CD8-positive, alpha-beta memory T cell (primary cell): ENCODE measurements around the gene OTOP2. TPM values are rescaled to one million over a fixed set of nuclear protein-coding genes. Genes with fewer than 3 reads are reported as not detected.
A peak's percentile ranks its signal among the peaks of the same experiment; 100 is the strongest.

ENCODE experiments used
- CTCF ChIA-PET: fragments of 350-600 bp; sonication (Branson Sonifier 250); formaldehyde crosslinking; loops from one replicate; lab custom pipeline; 2021; ENCODE audit warnings: antibody characterized with exemption; lab: Charles Lee
- POLR2A ChIA-PET: fragments of 350-600 bp; sonication (Branson Sonifier 250); formaldehyde crosslinking; loops from one replicate; lab custom pipeline; 2021; ENCODE audit warnings: antibody characterized with exemption; lab: Charles Lee
- DNase-seq, 5 donors: peaks; one replicate each; pipeline versions ENCODE4 v3.0.0 to v3.0.0-alpha.2; 2020 to 2022; ENCODE audit warnings: mixed read lengths in 1 of 5
- H3K27ac ChIP-seq: one replicate; pipeline ENCODE4 v1.7.0; 2013; ENCODE audit warnings: low read depth, mild to moderate bottlenecking, low read length, moderate library complexity
- H3K27me3 ChIP-seq: 2 replicates; pipeline ENCODE4 v1.7.0; 2013; ENCODE audit warnings: low read length, mild to moderate bottlenecking; ENCODE audit not compliant: insufficient read depth, poor library complexity, severe bottlenecking
- H3K36me3 ChIP-seq: 2 replicates; pipeline ENCODE4 v1.7.0; 2013; ENCODE audit warnings: mild to moderate bottlenecking, low read length, moderate library complexity; ENCODE audit not compliant: insufficient read depth
- H3K4me1 ChIP-seq: 2 replicates; pipeline ENCODE4 v1.7.0; 2013; ENCODE audit warnings: mild to moderate bottlenecking, low read length, moderate library complexity; ENCODE audit not compliant: insufficient read depth
- H3K4me3 ChIP-seq: 2 replicates; pipeline ENCODE4 v1.7.0; 2013; ENCODE audit warnings: mild to moderate bottlenecking, low read length
- H3K9me3 ChIP-seq: 2 replicates; pipeline ENCODE4 v1.7.0; 2013; ENCODE audit warnings: mild to moderate bottlenecking, low read length
- H3K27ac Mint-ChIP-seq, 8 donors: one replicate each; pipeline ENCODE4 v1.8.0; 2020 to 2021; ENCODE audit warnings: mixed read lengths in 8 of 8, mild to moderate bottlenecking in 6 of 8, inconsistent platforms in 3 of 8, moderate library complexity in 3 of 8
- H3K27me3 Mint-ChIP-seq, 2 donors: one replicate each; pipeline ENCODE4 v1.8.0; 2020 to 2021; ENCODE audit warnings: mixed read lengths in 2 of 2, mild to moderate bottlenecking in 1 of 2, moderate library complexity in 1 of 2
- H3K36me3 Mint-ChIP-seq, 3 donors: one replicate each; pipeline ENCODE4 v1.8.0; 2020 to 2021; ENCODE audit warnings: mixed read lengths in 3 of 3, inconsistent platforms in 1 of 3, mild to moderate bottlenecking in 1 of 3
- H3K4me1 Mint-ChIP-seq, 3 donors: one replicate each; pipeline ENCODE4 v1.8.0; 2020 to 2021; ENCODE audit warnings: mixed read lengths in 3 of 3, inconsistent platforms in 1 of 3, mild to moderate bottlenecking in 1 of 3
- H3K4me3 Mint-ChIP-seq, 7 donors: one replicate each; pipeline ENCODE4 v1.8.0; 2020 to 2021; ENCODE audit warnings: mixed read lengths in 7 of 7, mild to moderate bottlenecking in 6 of 7, moderate library complexity in 4 of 7, inconsistent platforms in 2 of 7
- H3K9me3 Mint-ChIP-seq, 5 donors: one replicate each; pipeline ENCODE4 v1.8.0; 2020 to 2022; ENCODE audit warnings: mixed read lengths in 5 of 5, mild to moderate bottlenecking in 3 of 5, moderate library complexity in 2 of 5, inconsistent platforms in 1 of 5
- polyA plus RNA-seq: library from polyadenylated mRNA; unstranded; fragments of 300-500 nt; fragmentation: Illumina TruSeq; gene quantifications from one replicate; pipeline ENCODE4 v1.2.3, GENCODE V29; 2021
- total RNA-seq, 2 experiments: library from RNA; stranded (reverse); gene quantifications; one replicate each; pipeline ENCODE4 v1.2.3, GENCODE V29; 2021

OTOP2 gene
- total and polyA plus RNA-seq, 3 experiments from 2014 or later = not detected

DNA sequence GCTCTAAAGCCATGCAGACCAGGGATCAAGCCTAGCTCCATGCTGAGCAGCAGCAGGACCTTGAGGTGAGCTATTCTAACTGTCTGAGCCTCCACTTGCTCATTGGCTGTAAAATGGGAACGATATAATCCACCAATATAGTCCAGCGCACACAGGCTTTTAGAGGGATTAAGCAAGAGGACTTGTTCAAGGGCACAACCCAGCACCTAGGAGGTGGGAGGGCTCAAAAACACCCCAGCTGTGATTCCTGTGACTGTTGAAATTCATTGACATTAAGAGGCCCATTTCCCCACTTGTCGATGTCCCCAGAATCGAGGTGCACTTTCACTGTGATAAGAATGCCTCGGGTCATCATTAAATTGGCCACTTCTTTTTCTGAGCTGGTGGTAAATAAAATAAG lies 5.2 kb upstream of the OTOP2 start:
- no peak overlapping the region for H3K4me3 ChIP-seq
- Mint-ChIP-seq H3K27me3 (peaks cover 22 to 49% of the 10 kb centered on the region in 2 donors), H3K27ac (peak overlapping the region in 1 of 8 donors; percentile 24), H3K9me3 (no peaks in the 10 kb centered on the region), H3K36me3 (no peaks in the 10 kb centered on the region), H3K4me3 (no peak overlapping the region), H3K4me1 (peaks cover 0 to 16% (median 1%) of the 10 kb centered on the region in 3 donors)
- no peaks in the 10 kb centered on the region for H3K9me3 ChIP-seq
- H3K27ac ChIP-seq = no peak overlapping the region
- DNase-seq = no peak
- H3K27me3 ChIP-seq = peaks cover 15% of the 10 kb centered on the region
- ChIA-PET POLR2A (no interaction called here), CTCF (interaction anchor here (3.5 kb wide), 1 partner anchor 39 kb away, joined by 14 read pairs; no protein-coding TSS in a partner anchor)
- H3K4me1 ChIP-seq = peaks cover 2% of the 10 kb centered on the region
- H3K36me3 ChIP-seq = no peaks in the 10 kb centered on the region

DNA sequence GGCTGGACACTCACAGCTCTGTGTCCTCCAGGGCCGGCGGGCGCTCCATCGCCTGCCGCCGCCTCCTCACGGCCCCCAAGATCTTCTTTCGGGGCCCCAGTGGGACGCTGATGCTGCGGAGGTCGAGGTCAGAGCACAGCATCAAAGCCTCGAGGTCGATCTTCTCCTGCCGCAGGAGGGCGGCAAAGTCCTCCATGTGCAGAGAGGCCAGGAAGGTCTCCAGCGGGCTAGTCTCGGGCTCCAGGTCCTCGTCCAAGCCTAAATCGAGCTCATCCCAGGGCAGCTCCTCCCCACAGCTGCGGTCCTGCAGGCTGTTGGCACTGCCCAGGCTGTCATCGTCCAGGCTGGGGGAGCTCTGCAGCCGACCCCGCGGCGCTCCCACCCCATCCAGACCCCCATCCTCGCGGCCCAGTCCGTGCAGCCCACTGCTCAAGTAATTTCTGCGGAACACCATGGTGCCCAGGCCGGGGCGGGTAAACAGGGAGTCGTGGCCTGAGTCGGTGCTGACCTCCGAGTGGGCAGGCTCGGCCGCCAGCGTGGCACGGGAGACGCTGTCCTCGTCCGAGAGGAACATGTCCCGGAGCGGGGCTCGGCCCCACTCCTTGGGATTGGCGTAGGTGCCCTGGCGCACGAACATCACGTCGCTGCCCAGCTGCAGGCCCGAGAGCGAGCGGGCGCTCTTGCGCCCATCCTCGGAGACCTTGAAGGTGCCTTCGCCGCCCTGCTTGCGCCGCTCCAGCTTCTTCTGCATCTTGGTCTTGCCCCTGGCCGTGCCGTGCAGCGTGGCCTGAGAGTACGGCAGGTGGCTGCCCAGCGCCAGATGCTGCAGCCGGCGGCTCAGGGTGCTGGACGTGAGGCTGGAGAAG lies 4.4 kb upstream of the OTOP2 start:
- Histone ChIP-seq H3K9me3 (no peaks in the 10 kb centered on the region), H3K4me1 (peaks cover 9% of the 10 kb centered on the region), H3K27me3 (peaks cover 22% of the 10 kb centered on the region), H3K27ac (no peak overlapping the region), H3K36me3 (no peaks in the 10 kb centered on the region), H3K4me3 (no peak overlapping the region)
- Mint-ChIP-seq H3K4me3 (no peak overlapping the region), H3K36me3 (no peaks in the 10 kb centered on the region), H3K4me1 (peaks cover 0 to 24% (median 3%) of the 10 kb centered on the region in 3 donors), H3K9me3 (no peaks in the 10 kb centered on the region), H3K27me3 (peaks cover 22 to 55% of the 10 kb centered on the region in 2 donors), H3K27ac (no peak overlapping the region)
- ChIA-PET POLR2A (no interaction called here), CTCF (interaction anchor here (3.5 kb wide), 1 partner anchor 38 kb away, joined by 14 read pairs; no protein-coding TSS in a partner anchor)
- no peak for DNase-seq

DNA sequence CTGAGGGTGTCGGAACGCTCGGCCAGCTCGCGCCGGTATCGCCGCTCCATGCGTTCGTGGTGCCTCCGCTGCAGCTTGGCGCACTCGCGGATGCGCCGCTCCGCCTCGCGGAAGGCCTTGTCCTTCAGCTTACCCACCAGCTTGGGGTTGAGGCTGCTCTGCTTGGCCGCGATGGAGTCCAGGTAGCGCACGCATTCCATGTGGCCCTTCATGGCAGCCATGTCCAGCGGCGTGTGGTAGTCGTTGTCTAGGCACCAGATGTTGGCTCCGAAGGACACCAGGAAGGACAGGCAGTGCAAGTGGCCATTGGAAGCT lies 3.8 kb upstream of the OTOP2 start:
- H3K9me3 ChIP-seq = no peaks in the 10 kb centered on the region
- Mint-ChIP-seq H3K4me1 (peaks cover 0 to 27% (median 3%) of the 10 kb centered on the region in 3 donors), H3K27me3 (peaks cover 26 to 61% of the 10 kb centered on the region in 2 donors), H3K4me3 (no peak overlapping the region), H3K9me3 (no peaks in the 10 kb centered on the region), H3K27ac (no peak overlapping the region), H3K36me3 (no peaks in the 10 kb centered on the region)
- ChIA-PET POLR2A (no interaction called here), CTCF (interaction anchor here (3.5 kb wide), 1 partner anchor 38 kb away, joined by 14 read pairs; no protein-coding TSS in a partner anchor)
- no peak overlapping the region for H3K27ac ChIP-seq
- peaks cover 9% of the 10 kb centered on the region for H3K4me1 ChIP-seq
- no peak overlapping the region for H3K4me3 ChIP-seq
- peaks cover 28% of the 10 kb centered on the region for H3K27me3 ChIP-seq
- DNase-seq = no peak
- no peaks in the 10 kb centered on the region for H3K36me3 ChIP-seq

DNA sequence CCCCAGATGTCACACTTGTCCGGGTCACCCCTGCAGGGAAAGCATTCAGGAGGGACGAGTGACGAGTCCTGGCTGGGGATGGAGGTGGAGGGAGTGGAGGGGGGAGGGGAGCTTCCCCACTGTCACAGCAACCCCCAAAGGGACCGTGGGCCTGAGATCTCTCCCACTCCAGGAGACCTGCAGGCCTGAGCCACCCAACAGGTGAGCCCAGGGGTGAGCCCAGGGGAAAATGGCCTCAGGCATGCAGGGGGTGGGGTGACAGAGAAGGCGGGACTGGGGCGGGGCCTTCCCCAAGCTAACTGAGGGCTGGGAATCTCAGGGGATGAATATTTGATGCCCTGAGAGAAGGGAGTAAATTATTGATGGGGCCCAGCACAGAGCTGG lies 3.4 kb upstream of the OTOP2 start:
- Histone ChIP-seq H3K4me3 (no peak overlapping the region), H3K4me1 (peaks cover 9% of the 10 kb centered on the region), H3K27me3 (peaks cover 31% of the 10 kb centered on the region), H3K27ac (no peak overlapping the region), H3K36me3 (no peaks in the 10 kb centered on the region), H3K9me3 (no peaks in the 10 kb centered on the region)
- H3K4me3 Mint-ChIP-seq = no peak overlapping the region
- H3K27ac Mint-ChIP-seq = no peak overlapping the region
- peaks cover 0 to 27% (median 5%) of the 10 kb centered on the region in 3 donors for H3K4me1 Mint-ChIP-seq
- H3K36me3 Mint-ChIP-seq = no peaks in the 10 kb centered on the region
- no peak for DNase-seq
- POLR2A ChIA-PET = no interaction called here
- H3K27me3 Mint-ChIP-seq = peaks cover 30 to 64% of the 10 kb centered on the region in 2 donors
- CTCF ChIA-PET = interaction anchor here (3.5 kb wide), 1 partner anchor 38 kb away, joined by 14 read pairs; no protein-coding TSS in a partner anchor
- no peaks in the 10 kb centered on the region for H3K9me3 Mint-ChIP-seq

DNA sequence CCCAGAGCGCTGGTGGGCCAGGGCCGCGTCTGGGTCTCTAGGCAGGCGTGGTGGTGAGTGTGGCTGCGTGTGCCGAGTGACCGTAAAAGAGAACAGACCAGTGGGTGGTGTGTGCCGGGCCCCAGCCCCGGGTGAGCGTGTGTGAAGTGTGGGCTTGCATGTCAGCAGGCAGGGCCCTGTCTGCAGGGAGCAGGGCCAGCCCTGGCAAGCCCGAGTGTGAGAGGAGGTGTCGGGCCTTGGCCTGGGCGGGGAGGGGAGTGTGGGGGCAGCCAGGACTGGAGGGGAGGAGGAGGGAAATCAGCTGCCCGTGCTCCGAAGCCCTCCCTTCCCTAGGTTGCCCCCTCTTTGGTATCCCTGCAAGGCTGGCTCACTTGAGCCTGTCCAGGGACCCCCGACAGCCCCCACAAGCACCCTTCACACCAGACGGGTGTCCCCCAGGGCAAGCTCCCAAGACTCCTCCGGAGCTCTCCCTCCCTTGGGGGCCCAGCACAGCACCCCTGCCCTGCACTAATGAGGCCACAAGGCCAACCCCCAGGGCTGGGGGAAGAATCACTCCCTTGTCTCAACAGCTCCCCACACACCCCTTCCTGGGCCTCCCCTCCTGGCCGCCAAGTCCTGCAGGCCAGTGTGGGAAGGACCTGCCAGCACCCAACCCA lies 2.9 kb upstream of the OTOP2 start:
- Histone ChIP-seq H3K27ac (no peak overlapping the region), H3K9me3 (no peaks in the 10 kb centered on the region), H3K27me3 (peaks cover 33% of the 10 kb centered on the region), H3K36me3 (no peaks in the 10 kb centered on the region), H3K4me3 (no peak overlapping the region), H3K4me1 (peaks cover 9% of the 10 kb centered on the region)
- H3K4me3 Mint-ChIP-seq = no peak overlapping the region
- POLR2A ChIA-PET = no interaction called here
- no peaks in the 10 kb centered on the region for H3K9me3 Mint-ChIP-seq
- peaks cover 0 to 27% (median 5%) of the 10 kb centered on the region in 3 donors for H3K4me1 Mint-ChIP-seq
- H3K27me3 Mint-ChIP-seq = peaks cover 34 to 66% of the 10 kb centered on the region in 2 donors
- CTCF ChIA-PET = interaction anchor here (3.5 kb wide), 1 partner anchor 37 kb away, joined by 14 read pairs; no protein-coding TSS in a partner anchor
- no peak for DNase-seq
- no peaks in the 10 kb centered on the region for H3K36me3 Mint-ChIP-seq
- H3K27ac Mint-ChIP-seq = no peak overlapping the region

DNA sequence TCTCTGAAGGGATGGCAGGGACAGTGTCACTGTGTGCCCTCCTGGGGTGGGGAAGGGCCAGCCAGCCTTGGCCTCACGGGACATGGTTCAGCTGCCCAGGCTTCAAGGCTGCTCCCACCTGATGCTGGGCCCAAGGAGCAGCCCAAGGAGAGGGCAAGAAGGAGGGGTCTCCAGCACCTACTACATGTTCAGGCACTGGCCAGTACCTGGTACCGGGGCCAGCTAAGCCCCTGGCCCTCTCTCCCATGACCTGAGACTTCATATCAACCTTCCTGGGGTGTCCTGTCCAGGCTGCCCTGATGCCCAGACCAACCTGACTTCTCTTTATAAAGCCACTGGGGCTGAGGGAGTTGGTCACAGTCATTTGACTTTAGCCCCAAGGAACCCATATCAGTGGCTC lies 2.3 kb upstream of the OTOP2 start:
- Histone ChIP-seq H3K36me3 (no peaks in the 10 kb centered on the region), H3K27me3 (peaks cover 33% of the 10 kb centered on the region), H3K4me3 (no peak overlapping the region), H3K9me3 (no peaks in the 10 kb centered on the region), H3K4me1 (peaks cover 9% of the 10 kb centered on the region), H3K27ac (no peak overlapping the region)
- DNase-seq = no peak
- no peaks in the 10 kb centered on the region for H3K9me3 Mint-ChIP-seq
- ChIA-PET POLR2A (no interaction called here), CTCF (interaction anchor here (3.5 kb wide), 1 partner anchor 36 kb away, joined by 14 read pairs; no protein-coding TSS in a partner anchor)
- no peaks in the 10 kb centered on the region for H3K36me3 Mint-ChIP-seq
- peaks cover 35 to 68% of the 10 kb centered on the region in 2 donors for H3K27me3 Mint-ChIP-seq
- no peak overlapping the region for H3K27ac Mint-ChIP-seq
- no peak overlapping the region for H3K4me3 Mint-ChIP-seq
- peaks cover 0 to 27% (median 5%) of the 10 kb centered on the region in 3 donors for H3K4me1 Mint-ChIP-seq

DNA sequence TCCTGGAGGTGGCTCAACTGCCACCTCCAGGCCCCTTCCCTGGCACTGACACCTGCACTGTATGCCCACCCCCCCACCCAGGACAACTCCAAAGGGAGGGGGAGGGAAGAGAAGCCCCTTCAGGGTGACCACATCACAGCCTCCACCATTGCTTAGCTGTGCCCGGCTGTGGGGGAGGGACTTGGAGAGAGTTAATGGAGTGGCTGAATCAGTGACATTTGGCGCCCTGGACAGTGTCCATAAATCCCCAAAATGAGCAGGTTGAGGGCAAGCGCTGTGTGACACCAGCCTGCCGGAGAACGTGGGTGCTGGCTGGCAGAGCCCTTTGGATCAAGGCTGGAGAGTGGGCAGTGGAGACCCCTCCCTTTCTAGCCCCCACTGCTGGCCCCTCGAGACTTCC lies 1.9 kb upstream of the OTOP2 start:
- peaks cover 33% of the 10 kb centered on the region for H3K27me3 ChIP-seq
- no peaks in the 10 kb centered on the region for H3K36me3 ChIP-seq
- POLR2A ChIA-PET = no interaction called here
- Mint-ChIP-seq H3K4me3 (peak overlapping the region in 4 of 7 donors; percentile 7 to 81 (median 58)), H3K9me3 (no peaks in the 10 kb centered on the region), H3K36me3 (no peaks in the 10 kb centered on the region), H3K4me1 (peaks cover 0 to 27% (median 5%) of the 10 kb centered on the region in 3 donors), H3K27ac (no peak overlapping the region), H3K27me3 (peaks cover 34 to 64% of the 10 kb centered on the region in 2 donors)
- no peaks in the 10 kb centered on the region for H3K9me3 ChIP-seq
- CTCF ChIA-PET = no interaction called here
- H3K4me1 ChIP-seq = peaks cover 9% of the 10 kb centered on the region
- no peak overlapping the region for H3K4me3 ChIP-seq
- no peak for DNase-seq
- H3K27ac ChIP-seq = no peak overlapping the region
